NCI-H69 (cell line): ENCODE results near the gene PTGR2.
"Not testable (repeated sequence)": the region's sequence is repeated elsewhere in the genome, so short reads cannot be mapped to it uniquely, and the experiment has no call there.

Source experiments
- DNase-seq: peaks from one replicate; lab custom pipeline; 2025; lab: John Stamatoyannopoulos, UW

PTGR2 gene

DNA sequence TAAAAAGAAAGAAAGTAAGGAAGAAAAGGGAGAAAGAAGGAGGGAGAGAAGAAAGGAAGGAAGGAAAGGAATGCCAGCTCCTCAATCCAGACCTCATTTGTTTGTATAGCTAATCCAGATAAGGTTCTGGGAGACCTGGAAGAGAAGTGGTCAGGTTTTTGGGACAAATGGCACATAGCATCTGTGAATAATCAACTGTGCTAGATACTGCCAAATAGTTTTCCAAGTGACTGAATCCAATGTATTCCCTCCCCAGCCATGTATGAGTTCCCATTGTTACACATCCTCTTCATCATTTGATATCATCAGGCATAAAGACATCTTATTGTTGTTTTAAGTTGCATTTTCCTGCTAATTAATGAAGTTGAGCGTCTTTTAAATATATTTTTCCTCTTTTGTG, 18.6 kb upstream of the PTGR2 start:
- no peak for DNase-seq

DNA sequence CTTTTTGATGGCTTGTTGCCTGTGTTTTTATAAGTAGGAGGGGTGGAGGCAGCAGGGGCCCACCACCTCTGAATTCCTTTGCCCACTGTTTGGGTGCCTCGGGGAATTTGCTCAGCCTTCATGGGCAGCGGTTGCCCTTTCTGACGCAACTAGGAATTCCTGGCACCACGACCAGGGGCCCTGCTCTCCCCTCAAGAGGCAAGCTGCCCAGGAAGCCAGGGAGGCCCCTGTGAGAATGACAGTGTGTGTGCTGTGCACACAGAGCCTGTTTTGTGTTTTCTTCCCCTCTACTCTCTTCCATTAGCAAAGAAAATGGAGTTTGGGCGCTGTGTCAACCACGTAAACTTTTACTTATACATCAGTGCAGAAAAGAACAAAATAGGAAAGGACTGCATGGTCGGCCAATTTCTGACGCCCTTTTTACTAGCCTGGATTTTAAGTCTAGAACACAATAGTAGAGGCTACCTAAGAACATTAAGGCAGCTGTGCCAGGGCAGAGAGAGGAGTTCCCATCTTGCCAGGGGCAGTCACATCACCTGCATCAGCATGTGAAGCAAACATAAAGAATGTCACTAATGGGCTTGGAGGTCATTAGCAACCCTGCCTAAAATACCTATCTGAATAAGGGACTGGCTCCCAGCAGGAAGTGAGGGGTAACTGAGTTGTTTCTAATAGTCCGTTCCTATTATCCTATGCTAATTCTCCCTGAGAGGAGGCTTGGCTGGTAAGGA, 17.9 kb upstream of the PTGR2 start:
- DNase-seq, result peak; percentile 52

DNA sequence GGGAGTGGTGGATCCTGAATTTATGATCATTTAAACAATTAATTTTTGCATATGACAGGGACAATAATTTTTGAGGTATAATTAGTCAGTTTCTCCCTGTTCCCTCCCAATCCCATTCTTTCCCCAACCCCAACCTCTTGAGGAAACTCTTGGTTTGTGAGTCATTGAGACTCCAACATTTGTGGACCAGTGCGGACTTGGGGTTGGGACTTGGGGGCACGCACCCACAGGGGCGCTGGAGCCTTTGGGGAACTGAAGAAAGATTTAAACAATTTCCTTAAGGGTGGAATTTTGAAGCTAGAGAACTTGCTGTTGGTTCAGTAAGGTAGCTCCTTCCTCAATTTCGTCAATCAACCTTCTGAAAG, 17.4 kb upstream of the PTGR2 start:
- no peak for DNase-seq

DNA sequence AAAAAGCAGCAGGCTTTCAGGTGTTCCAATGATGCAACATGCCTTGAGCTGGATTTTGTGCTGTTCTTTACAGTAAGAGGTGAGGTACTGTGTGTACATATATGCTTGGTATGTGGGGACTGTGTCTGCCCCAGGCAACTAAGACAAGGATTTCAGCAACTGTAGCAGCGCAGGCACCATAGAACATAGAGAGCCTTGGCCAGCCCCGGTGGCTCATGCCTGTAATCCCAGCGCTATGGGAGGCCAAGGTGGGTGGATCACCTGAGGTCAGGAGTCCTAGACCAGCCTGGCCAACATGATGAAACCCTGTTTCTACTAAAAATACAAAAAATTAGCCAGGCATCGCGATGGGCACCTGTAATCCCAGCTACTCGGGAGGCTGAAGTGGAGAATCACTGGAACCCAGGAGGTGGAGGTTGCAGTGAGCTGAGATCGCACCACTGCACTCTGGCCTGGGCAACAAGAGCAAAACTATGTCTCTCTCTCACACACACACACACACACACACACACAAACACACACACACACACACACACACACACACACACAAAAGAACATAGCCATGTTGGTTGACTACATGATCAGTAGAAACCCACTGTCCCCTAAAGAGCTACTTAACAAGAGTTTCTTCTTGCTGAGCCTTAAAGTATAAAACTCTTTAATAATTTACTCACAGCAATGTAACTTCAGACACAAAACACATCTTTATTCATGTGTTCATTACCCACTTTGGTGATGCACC, 13.2 kb upstream of the PTGR2 start:
- not testable (repeated sequence) for DNase-seq

DNA sequence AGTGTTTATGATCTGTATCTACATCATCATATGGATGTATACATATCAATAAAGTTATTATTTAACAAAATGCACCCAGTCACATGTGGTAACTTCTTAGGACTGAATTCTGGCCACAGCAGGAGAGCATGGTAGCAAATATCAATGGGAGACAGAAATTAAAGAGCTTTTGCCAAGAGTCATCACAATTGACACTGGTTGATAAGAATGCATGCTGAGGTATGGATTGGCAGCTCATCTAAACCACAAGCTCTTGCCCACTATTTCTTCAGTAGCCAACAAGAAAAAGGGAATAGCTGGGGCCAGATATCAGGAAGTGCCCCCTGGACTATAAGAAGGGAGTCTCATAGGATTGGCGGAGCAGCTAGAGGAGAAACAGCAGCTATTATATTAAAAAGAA, 9.4 kb upstream of the PTGR2 start:
- no peak for DNase-seq

DNA sequence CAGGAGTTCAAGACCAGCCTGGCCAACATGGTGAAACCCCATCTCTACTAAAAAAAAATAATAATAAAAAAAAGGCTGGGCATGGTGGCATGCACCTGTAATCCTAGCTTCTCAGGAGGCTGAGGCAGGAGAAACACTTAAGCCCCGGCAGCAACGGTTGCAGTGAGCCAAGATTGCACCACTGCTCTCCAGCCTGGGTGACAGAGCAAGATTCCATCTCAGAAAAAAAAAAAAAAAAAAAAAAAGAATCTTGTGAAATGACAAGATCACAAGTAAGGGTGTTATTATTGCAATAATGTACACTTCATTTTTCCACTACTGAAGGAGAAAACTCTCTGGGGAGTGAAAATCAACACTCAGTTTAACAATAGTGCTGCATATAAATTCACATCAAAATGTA, 8.8 kb upstream of the PTGR2 start:
- no peak for DNase-seq

DNA sequence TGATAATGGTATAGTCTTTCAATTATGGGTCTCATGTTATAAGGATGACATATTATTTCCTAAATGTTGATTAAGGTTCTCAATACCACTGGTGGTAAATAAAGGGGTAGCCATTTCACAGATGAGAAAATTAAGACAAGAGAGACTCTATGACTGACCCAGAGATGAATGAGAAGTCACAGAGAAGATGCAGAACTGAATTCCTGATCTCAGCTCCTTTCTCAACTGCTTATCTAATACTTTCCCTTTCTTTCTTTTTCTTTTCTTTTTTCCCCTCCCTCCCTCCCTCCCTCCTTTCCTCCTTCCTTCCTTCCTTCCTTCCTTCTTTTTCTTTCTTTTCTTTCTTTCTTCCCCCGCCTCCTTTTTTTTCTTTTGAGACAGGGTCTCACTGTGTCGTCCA, 8.3 kb upstream of the PTGR2 start:
- DNase-seq, result no peak

DNA sequence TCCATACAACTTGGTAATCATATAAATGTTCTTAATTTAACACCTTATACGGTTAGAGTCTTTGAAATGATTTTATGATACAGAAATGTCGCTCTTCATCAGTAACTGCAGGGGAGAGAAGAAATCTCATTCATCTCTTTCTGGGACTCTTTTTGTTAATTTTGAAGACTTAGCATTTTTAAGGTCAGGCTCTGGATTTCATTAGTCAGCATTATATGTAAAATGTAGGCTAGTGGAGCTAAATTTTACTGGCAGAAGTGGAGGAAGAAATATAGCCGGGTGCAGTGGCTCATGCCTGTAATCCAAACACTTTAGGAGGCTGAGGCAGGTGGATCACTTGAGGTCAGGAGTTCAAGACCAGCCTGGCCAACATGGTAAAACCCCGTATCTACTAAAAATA, 4.7 kb upstream of the PTGR2 start:
- DNase-seq, result no peak

DNA sequence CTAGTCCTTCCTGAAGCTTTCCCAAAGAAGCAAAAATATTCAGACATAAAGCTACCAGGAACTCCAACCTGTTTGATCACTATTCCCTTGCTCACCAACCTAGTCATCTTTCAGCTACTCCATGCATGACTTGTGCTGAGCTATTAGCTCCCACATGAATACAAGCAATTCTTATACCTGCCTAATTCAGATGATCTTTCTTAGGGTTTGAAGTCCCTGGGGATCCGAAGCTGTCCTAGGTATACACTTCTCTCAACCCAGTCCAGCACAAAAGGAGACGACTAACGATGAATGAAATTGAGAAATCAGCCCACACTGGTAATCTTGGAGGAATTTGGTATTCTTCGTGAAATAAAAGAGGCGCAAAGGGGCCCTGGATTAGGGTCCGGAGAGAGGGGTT, 631 bp upstream of the PTGR2 start:
- peak; percentile 38 for DNase-seq

DNA sequence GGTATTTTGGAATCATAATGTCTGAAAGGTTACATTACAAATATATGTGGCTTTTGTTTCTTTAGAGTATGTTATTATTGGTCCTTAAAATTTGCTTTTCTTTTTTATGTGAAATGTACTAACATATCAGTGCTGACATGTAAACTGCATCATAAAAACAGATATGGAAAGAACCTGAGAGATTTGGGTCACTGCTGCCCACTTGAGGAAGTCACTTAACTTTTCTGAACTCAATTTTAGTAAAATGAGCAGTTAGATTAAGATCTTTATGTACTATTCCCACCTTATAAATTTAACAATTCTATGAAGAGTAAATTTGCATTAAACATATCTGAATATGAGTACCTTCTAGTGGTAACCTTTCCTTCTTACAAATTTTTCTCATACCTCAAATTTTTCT, 7.5 kb downstream of the PTGR2 start:
- DNase-seq, result no peak

DNA sequence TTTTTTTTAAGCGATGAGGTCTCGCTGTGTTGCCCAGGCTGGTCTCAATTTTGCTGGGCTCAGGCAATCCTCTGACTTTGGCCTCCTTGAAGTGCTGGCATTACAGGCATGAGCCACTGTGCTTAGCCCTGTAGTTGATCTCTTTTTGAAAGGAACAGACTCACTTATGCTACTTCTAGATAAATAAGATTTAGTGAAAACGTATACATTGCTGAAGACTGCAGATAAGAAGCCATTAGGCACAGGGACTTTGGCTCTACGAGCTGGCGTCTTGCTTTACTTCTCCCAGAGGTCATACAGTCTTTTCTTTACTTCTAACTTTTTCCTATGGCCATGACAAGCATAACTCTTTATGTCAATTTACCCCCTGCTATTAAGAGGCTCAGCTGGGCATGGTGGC, 9.4 kb downstream of the PTGR2 start:
- no peak for DNase-seq

DNA sequence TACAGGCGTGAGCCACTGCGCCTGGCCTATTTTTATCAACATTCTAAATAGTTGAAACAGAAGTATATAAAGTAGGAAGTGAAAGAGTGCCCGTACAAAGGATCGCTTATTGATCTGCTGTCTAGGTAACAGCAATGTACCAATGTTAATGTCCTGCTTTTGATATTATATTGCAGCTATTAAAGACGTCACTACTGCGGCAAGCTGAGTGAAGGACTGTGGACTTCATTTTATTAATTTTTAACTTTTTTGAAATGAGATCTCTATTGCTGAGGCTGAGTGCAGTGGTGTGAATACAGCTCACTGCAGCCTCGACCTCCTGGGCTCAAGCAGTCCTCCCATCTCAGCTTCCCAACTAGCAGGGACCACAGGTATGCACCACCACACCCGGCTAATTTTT, 10.8 kb downstream of the PTGR2 start:
- DNase-seq, result no peak

DNA sequence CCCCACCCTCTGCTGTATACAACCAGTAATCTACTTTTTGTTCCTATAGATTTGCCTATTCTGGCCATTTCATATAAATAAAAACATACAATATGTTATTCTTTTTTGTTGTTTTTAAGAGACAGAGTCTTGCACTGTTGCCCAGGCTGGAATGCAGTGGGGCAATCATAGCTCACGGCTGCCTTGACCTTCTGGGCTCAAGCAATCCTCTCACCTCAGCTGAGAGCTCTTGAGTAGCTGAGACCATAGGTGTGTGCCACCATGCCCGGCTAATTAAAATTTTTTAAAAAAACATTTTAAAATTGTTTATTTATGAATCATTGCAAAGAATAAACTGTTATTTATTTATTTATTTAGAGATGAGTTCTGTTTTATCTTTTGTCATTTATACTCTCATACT, 11.6 kb downstream of the PTGR2 start:
- no peak for DNase-seq

DNA sequence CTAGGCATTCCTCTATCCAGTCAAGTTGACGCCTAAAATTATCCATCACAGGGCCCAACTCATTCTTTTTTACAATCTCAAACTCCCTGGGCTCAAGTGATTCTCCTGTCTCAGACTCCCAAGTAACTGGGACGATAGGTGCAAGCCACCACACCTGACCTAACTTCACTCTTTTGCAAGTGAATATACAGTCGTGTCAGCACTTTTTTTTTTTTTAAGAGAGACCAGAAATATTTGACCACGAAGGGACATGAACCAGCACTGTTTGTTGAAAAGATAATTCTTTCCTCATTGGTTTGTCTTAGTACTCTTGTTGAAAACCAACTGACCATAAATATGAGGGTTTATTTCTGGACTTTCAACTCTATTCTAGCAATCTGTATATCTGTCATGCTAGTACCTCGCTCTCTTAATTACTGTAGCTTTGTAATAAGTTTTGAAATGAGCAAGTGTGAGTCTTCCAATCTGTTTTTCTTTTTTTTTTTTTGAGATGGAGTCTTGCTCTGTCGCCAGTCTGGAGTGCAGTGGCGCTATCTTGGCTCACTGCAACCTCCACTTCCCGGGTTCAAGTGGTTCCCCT, 14.0 kb downstream of the PTGR2 start:
- no peak for DNase-seq

DNA sequence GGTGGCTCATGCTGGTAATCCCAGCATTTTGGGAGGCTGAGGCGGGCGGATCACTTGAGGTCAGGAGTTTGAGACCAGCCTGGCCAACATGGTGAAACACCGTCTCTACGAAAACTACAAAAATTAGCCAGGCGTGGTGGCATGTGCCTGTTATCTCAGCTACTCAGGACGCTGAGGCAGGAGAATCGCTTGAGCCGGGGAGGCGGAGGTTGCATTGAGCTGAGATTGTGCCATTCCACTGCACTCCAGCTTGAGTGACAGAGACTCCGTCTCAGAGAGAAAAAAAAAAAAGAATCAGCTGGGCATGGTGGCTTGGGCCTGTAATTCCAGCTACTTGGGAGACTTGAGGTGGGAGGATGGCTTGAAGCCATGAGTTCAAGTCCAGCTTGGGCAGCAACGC, 18.1 kb downstream of the PTGR2 start:
- DNase-seq, result not testable (repeated sequence)

DNA sequence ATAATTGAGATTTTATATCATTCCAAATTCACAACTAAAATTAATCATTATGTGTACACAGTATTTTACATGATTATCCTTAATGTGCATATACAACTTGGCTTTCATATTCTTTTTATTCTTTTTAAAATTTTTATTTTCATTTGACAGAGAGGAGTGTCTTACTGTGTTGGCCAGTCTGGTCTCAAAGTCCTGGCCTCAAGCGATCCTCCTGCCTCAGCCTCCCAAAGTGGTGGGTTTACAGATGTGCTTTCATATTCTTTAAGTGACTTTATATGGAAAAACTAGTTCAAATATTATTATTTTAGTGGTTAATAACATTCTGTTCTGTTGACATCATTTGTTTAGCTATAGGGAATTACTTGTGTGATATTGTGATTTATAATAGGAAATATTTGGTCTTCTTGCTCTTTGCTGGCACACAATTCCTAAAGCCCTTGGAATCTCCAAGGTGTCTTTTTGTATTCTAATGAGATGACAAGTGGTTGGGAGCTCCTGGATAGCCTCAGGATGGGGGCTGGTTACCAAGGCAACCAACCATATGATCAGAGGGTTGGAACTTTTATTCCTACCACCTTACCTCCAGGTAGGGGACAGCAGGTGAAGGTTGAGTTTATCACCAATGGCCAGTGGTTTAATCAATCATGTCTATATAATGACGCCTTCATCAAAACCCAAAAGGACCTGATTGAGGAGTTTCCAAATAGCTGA, 19.0 kb downstream of the PTGR2 start:
- DNase-seq, result no peak

DNA sequence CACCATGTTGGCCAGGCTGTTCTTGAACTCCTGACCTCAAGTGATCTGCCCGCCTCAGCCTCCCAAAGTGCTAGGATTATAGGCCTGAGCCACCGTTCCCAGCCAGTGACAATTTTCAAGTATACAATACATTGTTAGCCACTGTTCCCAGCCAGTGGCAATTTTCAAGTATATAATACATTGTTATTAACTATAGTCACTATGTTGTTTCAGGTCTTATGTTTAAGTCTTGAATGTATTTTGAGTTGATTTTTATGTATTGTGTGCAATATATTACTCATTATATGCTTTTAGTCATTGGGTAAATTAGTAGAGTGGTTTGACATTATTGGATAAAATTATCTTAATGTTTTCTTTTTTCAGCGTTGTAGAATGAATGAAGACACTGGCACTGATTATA, 22.0 kb downstream of the PTGR2 start:
- DNase-seq, result no peak

DNA sequence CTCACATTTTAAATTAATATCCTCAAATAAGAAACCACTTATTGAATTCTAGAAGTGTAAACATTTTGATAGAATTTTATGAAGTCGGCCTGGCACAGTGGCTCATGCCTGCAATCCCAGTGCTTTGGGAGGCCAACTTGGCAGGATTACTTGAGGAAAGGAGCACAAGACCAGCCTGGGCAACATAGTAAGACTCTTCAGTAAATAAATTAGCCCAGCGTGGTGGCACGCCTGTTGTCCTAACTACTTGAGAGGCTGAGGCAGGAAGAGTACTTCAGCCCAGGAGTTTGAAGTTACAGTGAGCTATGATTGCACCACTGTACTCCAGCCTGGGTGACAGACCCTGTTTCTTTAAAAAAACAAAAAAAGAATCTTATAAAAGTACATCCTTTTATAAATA, 26.2 kb downstream of the PTGR2 start:
- no peak for DNase-seq

DNA sequence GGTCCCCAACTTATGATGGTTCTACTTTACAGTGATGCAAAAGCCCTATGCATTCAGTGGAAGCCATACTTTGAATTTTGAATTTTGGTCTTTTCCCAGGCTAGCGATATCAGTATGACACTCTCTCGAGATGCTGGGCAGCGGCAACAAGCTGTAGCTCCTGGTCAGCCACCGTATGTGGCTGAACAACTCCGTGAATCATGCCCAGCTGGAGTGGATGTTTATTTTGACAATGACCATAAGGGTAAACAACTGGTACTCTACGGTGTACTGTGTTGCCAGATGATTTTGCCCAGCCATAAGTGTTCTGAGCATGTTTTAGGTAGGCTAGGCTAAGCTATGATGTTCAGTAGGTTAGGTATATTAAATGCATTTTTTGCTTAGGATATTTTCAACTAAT, 26.8 kb downstream of the PTGR2 start:
- no peak for DNase-seq

DNA sequence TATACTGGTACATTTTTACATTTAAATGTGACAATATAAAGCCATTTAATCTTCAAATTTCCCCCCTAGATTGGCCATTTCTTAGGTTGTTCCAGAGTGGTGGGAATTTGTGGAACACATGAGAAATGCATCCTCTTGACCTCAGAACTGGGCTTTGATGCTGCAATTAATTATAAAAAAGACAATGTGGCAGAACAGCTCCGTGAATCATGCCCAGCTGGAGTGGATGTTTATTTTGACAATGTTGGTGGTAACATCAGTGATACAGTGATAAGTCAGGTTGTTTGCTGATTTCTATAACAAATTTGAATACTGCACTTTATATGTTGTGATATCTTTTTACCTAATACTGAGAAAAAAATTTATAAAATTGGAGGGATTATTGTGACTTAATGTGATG, 27.4 kb downstream of the PTGR2 start:
- no peak for DNase-seq

DNA sequence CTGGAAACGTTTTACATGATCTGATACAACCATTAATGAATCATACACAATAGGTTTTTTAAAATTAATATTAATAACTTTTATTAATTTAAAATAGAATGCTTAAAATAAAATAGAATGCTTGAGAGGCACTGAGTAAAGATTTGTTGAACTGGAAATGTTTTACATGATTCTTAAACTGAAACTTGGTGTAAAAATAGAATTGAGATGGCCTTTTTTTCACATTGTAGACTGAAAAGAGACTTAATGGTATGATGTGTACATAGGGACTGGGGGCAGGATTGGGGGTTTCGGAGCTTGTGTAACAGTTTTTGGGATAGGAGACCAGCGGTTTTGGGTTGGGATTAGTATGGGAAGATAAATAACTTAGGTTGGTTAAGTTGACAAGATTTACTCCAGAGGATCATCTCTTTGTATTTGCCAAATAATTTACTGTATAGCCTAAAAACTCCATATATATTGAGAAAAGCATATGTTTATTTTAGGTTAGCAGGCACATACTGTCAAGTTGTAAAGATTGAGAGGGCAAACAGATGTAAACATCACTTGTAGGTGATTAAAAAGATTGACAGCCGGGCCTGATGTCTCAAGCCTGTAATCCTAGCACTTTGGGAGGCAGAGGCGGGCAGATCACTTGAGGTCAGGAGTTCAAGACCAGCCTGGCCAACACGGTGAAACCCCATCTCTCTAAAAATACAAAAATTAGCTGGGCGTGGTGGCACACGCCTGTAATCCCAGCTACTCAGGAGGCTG, 33.0 kb downstream of the PTGR2 start:
- no peak for DNase-seq
